WTC11 (cell line): ENCODE results near the gene SKP2. TPM values are rescaled to one million over a fixed set of nuclear protein-coding genes. Genes with fewer than 3 reads are reported as not detected.
A peak's percentile ranks its signal among the peaks of the same experiment; 100 is the strongest.

Experiments used
- ATAC-seq: fragments of 200-7000 bp; cut with Tn5 transposase; 2 replicates; pipeline ENCODE4 v1.10.0; 2021; ENCODE audit warnings: mild to moderate bottlenecking, moderate library complexity
- CTCF ChIA-PET: fragments of 300-600 bp; sonication (Branson Sonifier 250); formaldehyde crosslinking; loops from one replicate; lab custom pipeline; 2021; ENCODE audit warnings: antibody characterized with exemption; lab: Charles Lee
- POLR2A ChIA-PET: fragments of 350-600 bp; sonication (Branson Sonifier 250); formaldehyde crosslinking; loops from one replicate; lab custom pipeline; 2021; ENCODE audit warnings: antibody characterized with exemption; lab: Charles Lee
- DNase-seq: peaks from one replicate; pipeline ENCODE4 v3.0.0; 2021; ENCODE audit warnings: low spot score
- H3K27ac Mint-ChIP-seq: 2 replicates; pipeline ENCODE4 v1.8.0; 2021; ENCODE audit warnings: mixed read lengths
- H3K27me3 Mint-ChIP-seq: 2 replicates; pipeline ENCODE4 v1.8.0; 2021; ENCODE audit warnings: low read depth, mild to moderate bottlenecking, moderate library complexity, mixed read lengths
- H3K36me3 Mint-ChIP-seq: 2 replicates; pipeline ENCODE4 v1.8.0; 2021; ENCODE audit warnings: mixed read lengths
- H3K4me1 Mint-ChIP-seq: 2 replicates; pipeline ENCODE4 v1.8.0; 2022; ENCODE audit warnings: mixed read lengths
- H3K4me3 Mint-ChIP-seq: 2 replicates; pipeline ENCODE4 v1.8.0; 2021; ENCODE audit warnings: mild to moderate bottlenecking, moderate library complexity, mixed read lengths
- H3K9me3 Mint-ChIP-seq: 2 replicates; pipeline ENCODE4 v1.8.0; 2021; ENCODE audit warnings: mixed read lengths
- E2F4 ChIP-seq: sonication (generic); formaldehyde crosslinking; IDR thresholded peaks from 2 replicates; pipeline ENCODE4 v1.8.1; 2022; ENCODE audit warnings: low read depth, mild to moderate bottlenecking, moderate library complexity, missing genetic modification reagents, borderline replicate concordance
- FOXP1 ChIP-seq: sonication (generic); formaldehyde crosslinking; IDR thresholded peaks from 2 replicates; pipeline ENCODE4 v1.8.0; 2022; ENCODE audit warnings: missing genetic modification reagents, mild to moderate bottlenecking, moderate library complexity, borderline replicate concordance
- GABPB1 ChIP-seq: sonication (generic); formaldehyde crosslinking; IDR thresholded peaks from 2 replicates; pipeline ENCODE4 v1.8.1; 2023; ENCODE audit warnings: mild to moderate bottlenecking, missing genetic modification reagents
- GRHL2 ChIP-seq: fragments of 250-450 bp; sonication (Bioruptor Pico); IDR thresholded peaks from 2 replicates; pipeline ENCODE4 v1.8.0; 2022; ENCODE audit warnings: mild to moderate bottlenecking, moderate library complexity; ENCODE audit not compliant: insufficient replicate concordance, severe bottlenecking
- HMGA2 ChIP-seq: fragments of 250-450 bp; sonication (Bioruptor Pico); IDR thresholded peaks from 2 replicates; pipeline ENCODE4 v1.4.0; 2021; ENCODE audit warnings: mild to moderate bottlenecking, moderate library complexity
- KAT7 ChIP-seq: sonication (generic); formaldehyde crosslinking; IDR thresholded peaks from 2 replicates; pipeline ENCODE4 v1.8.1; 2023; ENCODE audit warnings: missing genetic modification reagents, mild to moderate bottlenecking, borderline replicate concordance
- NFE2L1 ChIP-seq: sonication (generic); formaldehyde crosslinking; IDR thresholded peaks from 2 replicates; pipeline ENCODE4 v1.8.1; 2023; ENCODE audit warnings: missing genetic modification reagents
- NR3C1 ChIP-seq: sonication (generic); formaldehyde crosslinking; conservative IDR thresholded peaks from 2 replicates; pipeline ENCODE4 v1.8.1; 2023; ENCODE audit warnings: low read depth, mild to moderate bottlenecking, missing genetic modification reagents
- TEAD4 ChIP-seq: sonication (generic); formaldehyde crosslinking; IDR thresholded peaks from 2 replicates; pipeline ENCODE4 v1.8.0; 2022; ENCODE audit warnings: mild to moderate bottlenecking, missing genetic modification reagents
- USF1 ChIP-seq: sonication (generic); formaldehyde crosslinking; IDR thresholded peaks from 2 replicates; pipeline ENCODE4 v1.8.0; 2022; ENCODE audit warnings: mild to moderate bottlenecking, missing genetic modification reagents
- total RNA-seq: library from RNA; stranded (reverse); gene quantifications from 3 replicates; pipeline ENCODE4 v1.2.3, GENCODE V29; 2021
- TF ChIP-seq, protein P1 (sequence below): sonication (generic); formaldehyde crosslinking; IDR thresholded peaks from 2 replicates; pipeline ENCODE4 v1.8.0; 2022; ENCODE audit warnings: mild to moderate bottlenecking, missing genetic modification reagents
- TF ChIP-seq, protein P2 (sequence below): fragments of 250-450 bp; sonication (Bioruptor Pico); IDR thresholded peaks from 2 replicates; pipeline ENCODE4 v1.9.0; 2021; ENCODE audit warnings: mild to moderate bottlenecking, borderline replicate concordance
- TF ChIP-seq, protein P3 (sequence below): fragments of 250-450 bp; sonication (Bioruptor Pico); IDR thresholded peaks from 2 replicates; pipeline ENCODE4 v1.9.0; 2021; ENCODE audit warnings: mild to moderate bottlenecking
- TF ChIP-seq, protein P4 (sequence below): sonication (generic); formaldehyde crosslinking; conservative IDR thresholded peaks from 2 replicates; pipeline ENCODE4 v1.8.1; 2023; ENCODE audit warnings: mild to moderate bottlenecking, low read depth, missing genetic modification reagents, moderate library complexity

The SKP2 gene
- total RNA-seq, 1 experiment from 2014 or later: 68.0 TPM

DNA sequence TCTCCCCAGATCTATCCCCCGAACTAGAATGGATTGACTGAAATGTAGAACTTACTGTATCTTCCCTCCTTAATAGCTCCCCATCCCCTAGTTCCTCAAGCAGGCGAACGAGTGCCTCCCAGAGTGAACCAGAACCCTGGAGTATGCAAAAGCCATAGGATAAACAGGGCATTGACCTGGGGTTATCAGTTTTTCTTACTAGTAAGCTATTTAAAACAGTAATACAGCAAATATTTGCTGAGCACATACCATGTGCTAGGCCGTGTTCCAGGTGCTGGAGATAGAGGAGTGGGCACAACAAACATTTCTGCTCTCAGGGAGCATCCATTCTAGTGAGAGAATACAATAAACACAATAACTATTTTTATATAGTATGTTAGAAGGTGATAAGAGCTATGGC, 1.8 kb downstream of the SKP2 start:
- no peak for ATAC-seq
- Mint-ChIP-seq H3K27me3 (no peaks in the 10 kb centered on the region), H3K36me3 (peaks cover 31% of the 10 kb centered on the region), H3K4me3 (peak overlapping the region; percentile 28), H3K9me3 (no peaks in the 10 kb centered on the region), H3K4me1 (peaks cover 13% of the 10 kb centered on the region), H3K27ac (peak overlapping the region; percentile 6; the same call in 1 of the 2 replicates)
- DNase-seq: no peak
- TF ChIP-seq HMGA2 (CRISPR knock-in tag) (no peak), KAT7 (CRISPR knock-in tag) (no peak), GABPB1 (peak; percentile 28; the same call in 1 of the 2 replicates), NR3C1 (no peak)
- ChIA-PET POLR2A (no interaction called here), CTCF (interaction anchor here (4.0 kb wide), 1 partner anchor 74 kb away, joined by 58 read pairs; no protein-coding TSS in a partner anchor)

DNA sequence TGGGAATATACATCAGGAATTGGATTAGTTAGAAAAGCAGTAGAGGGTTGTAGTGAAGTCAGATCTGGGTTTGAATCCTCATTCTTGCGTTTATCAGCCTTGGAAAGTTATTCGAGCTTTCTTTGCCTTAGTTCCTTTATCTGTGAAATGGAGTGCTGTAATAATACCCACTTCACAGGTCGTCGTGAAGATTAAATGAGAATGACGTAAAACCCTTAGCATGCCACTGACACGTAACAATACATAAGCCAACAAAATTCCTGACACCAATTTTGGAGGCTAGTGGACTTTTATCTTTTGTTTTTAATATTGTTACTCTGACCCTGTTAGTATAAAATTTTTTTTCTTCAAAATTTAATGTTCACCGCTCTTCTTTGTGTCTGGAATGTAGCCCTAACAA, 3.4 kb downstream of the SKP2 start:
- Mint-ChIP-seq H3K36me3 (peaks cover 31% of the 10 kb centered on the region), H3K27ac (no peak overlapping the region), H3K4me1 (peaks cover 12% of the 10 kb centered on the region), H3K4me3 (no peak overlapping the region), H3K9me3 (no peaks in the 10 kb centered on the region), H3K27me3 (no peaks in the 10 kb centered on the region)
- no peak for ATAC-seq
- TF ChIP-seq USF1 (CRISPR knock-in tag) (no peak), NR3C1 (no peak), E2F4 (CRISPR knock-in tag) (no peak), NFE2L1 (CRISPR knock-in tag) (no peak), TEAD4 (CRISPR knock-in tag) (no peak), GRHL2 (no peak), FOXP1 (CRISPR knock-in tag) (no peak)
- TF ChIP-seq, protein P1, sequence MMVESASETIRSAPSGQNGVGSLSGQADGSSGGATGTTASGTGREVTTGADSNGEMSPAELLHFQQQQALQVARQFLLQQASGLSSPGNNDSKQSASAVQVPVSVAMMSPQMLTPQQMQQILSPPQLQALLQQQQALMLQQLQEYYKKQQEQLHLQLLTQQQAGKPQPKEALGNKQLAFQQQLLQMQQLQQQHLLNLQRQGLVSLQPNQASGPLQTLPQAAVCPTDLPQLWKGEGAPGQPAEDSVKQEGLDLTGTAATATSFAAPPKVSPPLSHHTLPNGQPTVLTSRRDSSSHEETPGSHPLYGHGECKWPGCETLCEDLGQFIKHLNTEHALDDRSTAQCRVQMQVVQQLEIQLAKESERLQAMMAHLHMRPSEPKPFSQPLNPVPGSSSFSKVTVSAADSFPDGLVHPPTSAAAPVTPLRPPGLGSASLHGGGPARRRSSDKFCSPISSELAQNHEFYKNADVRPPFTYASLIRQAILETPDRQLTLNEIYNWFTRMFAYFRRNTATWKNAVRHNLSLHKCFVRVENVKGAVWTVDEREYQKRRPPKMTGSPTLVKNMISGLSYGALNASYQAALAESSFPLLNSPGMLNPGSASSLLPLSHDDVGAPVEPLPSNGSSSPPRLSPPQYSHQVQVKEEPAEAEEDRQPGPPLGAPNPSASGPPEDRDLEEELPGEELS (CRISPR knock-in tag): no peak
- TF ChIP-seq, protein P2, sequence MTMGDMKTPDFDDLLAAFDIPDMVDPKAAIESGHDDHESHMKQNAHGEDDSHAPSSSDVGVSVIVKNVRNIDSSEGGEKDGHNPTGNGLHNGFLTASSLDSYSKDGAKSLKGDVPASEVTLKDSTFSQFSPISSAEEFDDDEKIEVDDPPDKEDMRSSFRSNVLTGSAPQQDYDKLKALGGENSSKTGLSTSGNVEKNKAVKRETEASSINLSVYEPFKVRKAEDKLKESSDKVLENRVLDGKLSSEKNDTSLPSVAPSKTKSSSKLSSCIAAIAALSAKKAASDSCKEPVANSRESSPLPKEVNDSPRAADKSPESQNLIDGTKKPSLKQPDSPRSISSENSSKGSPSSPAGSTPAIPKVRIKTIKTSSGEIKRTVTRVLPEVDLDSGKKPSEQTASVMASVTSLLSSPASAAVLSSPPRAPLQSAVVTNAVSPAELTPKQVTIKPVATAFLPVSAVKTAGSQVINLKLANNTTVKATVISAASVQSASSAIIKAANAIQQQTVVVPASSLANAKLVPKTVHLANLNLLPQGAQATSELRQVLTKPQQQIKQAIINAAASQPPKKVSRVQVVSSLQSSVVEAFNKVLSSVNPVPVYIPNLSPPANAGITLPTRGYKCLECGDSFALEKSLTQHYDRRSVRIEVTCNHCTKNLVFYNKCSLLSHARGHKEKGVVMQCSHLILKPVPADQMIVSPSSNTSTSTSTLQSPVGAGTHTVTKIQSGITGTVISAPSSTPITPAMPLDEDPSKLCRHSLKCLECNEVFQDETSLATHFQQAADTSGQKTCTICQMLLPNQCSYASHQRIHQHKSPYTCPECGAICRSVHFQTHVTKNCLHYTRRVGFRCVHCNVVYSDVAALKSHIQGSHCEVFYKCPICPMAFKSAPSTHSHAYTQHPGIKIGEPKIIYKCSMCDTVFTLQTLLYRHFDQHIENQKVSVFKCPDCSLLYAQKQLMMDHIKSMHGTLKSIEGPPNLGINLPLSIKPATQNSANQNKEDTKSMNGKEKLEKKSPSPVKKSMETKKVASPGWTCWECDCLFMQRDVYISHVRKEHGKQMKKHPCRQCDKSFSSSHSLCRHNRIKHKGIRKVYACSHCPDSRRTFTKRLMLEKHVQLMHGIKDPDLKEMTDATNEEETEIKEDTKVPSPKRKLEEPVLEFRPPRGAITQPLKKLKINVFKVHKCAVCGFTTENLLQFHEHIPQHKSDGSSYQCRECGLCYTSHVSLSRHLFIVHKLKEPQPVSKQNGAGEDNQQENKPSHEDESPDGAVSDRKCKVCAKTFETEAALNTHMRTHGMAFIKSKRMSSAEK (CRISPR knock-in tag): no peak
- TF ChIP-seq, protein P3, sequence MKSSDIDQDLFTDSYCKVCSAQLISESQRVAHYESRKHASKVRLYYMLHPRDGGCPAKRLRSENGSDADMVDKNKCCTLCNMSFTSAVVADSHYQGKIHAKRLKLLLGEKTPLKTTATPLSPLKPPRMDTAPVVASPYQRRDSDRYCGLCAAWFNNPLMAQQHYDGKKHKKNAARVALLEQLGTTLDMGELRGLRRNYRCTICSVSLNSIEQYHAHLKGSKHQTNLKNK (CRISPR knock-in tag): no peak
- TF ChIP-seq, protein P4, sequence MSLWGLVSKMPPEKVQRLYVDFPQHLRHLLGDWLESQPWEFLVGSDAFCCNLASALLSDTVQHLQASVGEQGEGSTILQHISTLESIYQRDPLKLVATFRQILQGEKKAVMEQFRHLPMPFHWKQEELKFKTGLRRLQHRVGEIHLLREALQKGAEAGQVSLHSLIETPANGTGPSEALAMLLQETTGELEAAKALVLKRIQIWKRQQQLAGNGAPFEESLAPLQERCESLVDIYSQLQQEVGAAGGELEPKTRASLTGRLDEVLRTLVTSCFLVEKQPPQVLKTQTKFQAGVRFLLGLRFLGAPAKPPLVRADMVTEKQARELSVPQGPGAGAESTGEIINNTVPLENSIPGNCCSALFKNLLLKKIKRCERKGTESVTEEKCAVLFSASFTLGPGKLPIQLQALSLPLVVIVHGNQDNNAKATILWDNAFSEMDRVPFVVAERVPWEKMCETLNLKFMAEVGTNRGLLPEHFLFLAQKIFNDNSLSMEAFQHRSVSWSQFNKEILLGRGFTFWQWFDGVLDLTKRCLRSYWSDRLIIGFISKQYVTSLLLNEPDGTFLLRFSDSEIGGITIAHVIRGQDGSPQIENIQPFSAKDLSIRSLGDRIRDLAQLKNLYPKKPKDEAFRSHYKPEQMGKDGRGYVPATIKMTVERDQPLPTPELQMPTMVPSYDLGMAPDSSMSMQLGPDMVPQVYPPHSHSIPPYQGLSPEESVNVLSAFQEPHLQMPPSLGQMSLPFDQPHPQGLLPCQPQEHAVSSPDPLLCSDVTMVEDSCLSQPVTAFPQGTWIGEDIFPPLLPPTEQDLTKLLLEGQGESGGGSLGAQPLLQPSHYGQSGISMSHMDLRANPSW (CRISPR knock-in tag): no peak
- CTCF ChIA-PET: interaction anchor here (1.4 kb wide), 1 partner anchor 76 kb away, joined by 3 read pairs; no protein-coding TSS in a partner anchor
- POLR2A ChIA-PET: no interaction called here
- DNase-seq: no peak
